NB4 (cell line): ENCODE measurements around the gene SLC36A2.

Experiments
- DNase-seq: peaks from one replicate; pipeline ENCODE4 v3.0.0; 2010; ENCODE audit warnings: low read depth
- H3K4me3 ChIP-seq: one replicate; pipeline ENCODE4 v1.5.1; 2011; ENCODE audit warnings: mild to moderate bottlenecking, low read depth, low read length, moderate library complexity
- CTCF ChIP-seq: IDR thresholded peaks from one replicate; pipeline ENCODE4 v1.5.1; 2012; ENCODE audit warnings: low read depth, low read length
- MAX ChIP-seq: IDR thresholded peaks from 2 replicates; pipeline ENCODE4 v1.6.1; 2011; ENCODE audit warnings: low read depth, low read length
- MYC ChIP-seq: IDR thresholded peaks from 2 replicates; pipeline ENCODE4 v1.6.1; 2011; ENCODE audit warnings: low read depth, low read length
- POLR2A ChIP-seq: IDR thresholded peaks from 2 replicates; pipeline ENCODE4 v1.6.1; 2011; ENCODE audit warnings: mild to moderate bottlenecking; ENCODE audit not compliant: insufficient read length; ENCODE audit errors: extremely low read depth

The SLC36A2 gene

GRCh38 chr5:151271336-151271735, 76.0 kb downstream of the SLC36A2 start:
- DNase-seq, result no peak
- H3K4me3 ChIP-seq, result no peak overlapping the region
- no peak for TF ChIP-seq MAX
- TF ChIP-seq CTCF, result no peak
- no peak for TF ChIP-seq POLR2A
- TF ChIP-seq MYC, result no peak

- TF ChIP-seq POLR2A (no peak), CTCF (no peak), MYC (no peak), MAX (no peak)
- H3K4me3 ChIP-seq, result no peak overlapping the region
- DNase-seq, result no peak
Measured at GRCh38 chr5:151270599-151270998, 76.8 kb downstream of the SLC36A2 start.

GRCh38 chr5:151267491-151268260, 79.7 kb downstream of the SLC36A2 start:
- H3K4me3 ChIP-seq, result no peak overlapping the region
- no peak for DNase-seq
- TF ChIP-seq MYC, result no peak
- TF ChIP-seq POLR2A, result no peak
- TF ChIP-seq MAX, result no peak
- no peak for TF ChIP-seq CTCF
